Smooth muscle cell (in vitro differentiated cells): ENCODE measurements around the gene MATN3. TPM values are rescaled to one million over a fixed set of nuclear protein-coding genes. Genes with fewer than 3 reads are reported as not detected.

Experiments used
- DNase-seq: peaks from one replicate; lab custom pipeline; 2025; ENCODE audit not compliant: unreplicated experiment; lab: John Stamatoyannopoulos, UW
- H2AFZ ChIP-seq: fragments of 200-600 bp; sonication (generic); 2 replicates; pipeline ENCODE4 v1.6.0; 2016; ENCODE audit warnings: antibody characterized with exemption, low read depth, mild to moderate bottlenecking
- H3F3A ChIP-seq: fragments of 200-600 bp; sonication (generic); 2 replicates; pipeline ENCODE4 v1.6.0; 2017; ENCODE audit warnings: antibody characterized with exemption, low read depth
- H3K27ac ChIP-seq: fragments of 200-600 bp; sonication (generic); 2 replicates; pipeline ENCODE4 v1.5.1; 2016; ENCODE audit warnings: low read depth, mild to moderate bottlenecking
- H3K27me3 ChIP-seq: fragments of 200-600 bp; sonication (generic); 2 replicates; pipeline ENCODE4 v1.6.1; 2016; ENCODE audit warnings: low read depth, mild to moderate bottlenecking
- H3K36me3 ChIP-seq: fragments of 200-600 bp; sonication (generic); 2 replicates; pipeline ENCODE4 v1.5.1; 2016; ENCODE audit warnings: low read depth
- H3K4me1 ChIP-seq: fragments of 200-600 bp; sonication (generic); 2 replicates; pipeline ENCODE4 v1.5.1; 2016; ENCODE audit warnings: low read depth
- H3K4me2 ChIP-seq: fragments of 200-600 bp; sonication (generic); 2 replicates; pipeline ENCODE4 v1.6.0; 2016; ENCODE audit warnings: mild to moderate bottlenecking
- H3K4me3 ChIP-seq: fragments of 200-600 bp; sonication (generic); 2 replicates; pipeline ENCODE4 v1.5.1; 2016; ENCODE audit warnings: mild to moderate bottlenecking
- H3K79me2 ChIP-seq: fragments of 200-600 bp; sonication (generic); 2 replicates; pipeline ENCODE4 v1.6.0; 2016; ENCODE audit warnings: low read depth, mild to moderate bottlenecking
- H3K9ac ChIP-seq: fragments of 200-600 bp; sonication (generic); 2 replicates; pipeline ENCODE4 v1.6.0; 2016; ENCODE audit warnings: low read depth
- H3K9me3 ChIP-seq: fragments of 200-600 bp; sonication (generic); replicated peaks from 2 replicates; pipeline ENCODE4 v1.5.1; 2016; ENCODE audit warnings: low read depth
- H4K20me1 ChIP-seq: fragments of 200-600 bp; sonication (generic); 2 replicates; pipeline ENCODE4 v1.6.0; 2016; ENCODE audit warnings: low read depth
- WGBS: methylation state at CpG from one replicate; pipeline ENCODE4 v1.1.7; 2016; ENCODE audit warnings: low lambda C conversion rate; 5-methylcytosine and 5-hydroxymethylcytosine counted together
- polyA plus RNA-seq: library from polyadenylated mRNA; unstranded; fragments of >200 nt; fragmentation: Nextera tagmentation; extraction: Ambion mirVana; gene quantifications from 2 replicates; pipeline ENCODE4 v1.2.1, GENCODE V29; 2016
- total RNA-seq: library from RNA; depleted of rRNA; stranded (reverse); fragments of >200 nt; gene quantifications from 2 replicates; pipeline ENCODE4 v1.2.3, GENCODE V29; 2014
- TF ChIP-seq, protein P1 (sequence below): fragments of 200-600 bp; sonication (generic); IDR thresholded peaks from 2 replicates; pipeline ENCODE4 v1.5.1; 2017; ENCODE audit warnings: borderline replicate concordance, mild to moderate bottlenecking, antibody characterized with exemption; ENCODE audit not compliant: insufficient read depth, poor library complexity, severe bottlenecking

Gene MATN3
- total and polyA plus RNA-seq, 2 experiments from 2014 or later: 5.1 to 12.9 TPM

DNA sequence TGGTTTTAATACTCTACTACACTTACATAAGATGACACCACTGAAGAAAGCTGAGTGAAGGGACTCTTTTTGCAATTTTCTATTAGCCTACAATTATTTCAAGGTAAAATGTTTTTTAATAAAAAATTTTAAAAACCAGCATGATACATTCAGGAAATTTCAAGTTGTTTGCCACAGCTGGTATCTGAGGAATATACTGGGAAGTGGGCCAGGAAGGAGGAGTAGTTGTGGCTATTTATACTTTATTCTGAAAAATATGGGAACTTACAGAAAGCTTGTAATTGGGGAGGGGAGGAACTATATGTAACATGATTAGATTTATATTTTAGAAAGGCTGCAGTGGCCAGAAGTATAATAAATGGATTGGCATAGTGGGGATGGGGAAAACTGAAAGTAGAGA is 63.4 kb downstream of the MATN3 start:
- no peak overlapping the region for H3K4me2 ChIP-seq
- TF ChIP-seq, protein P1, sequence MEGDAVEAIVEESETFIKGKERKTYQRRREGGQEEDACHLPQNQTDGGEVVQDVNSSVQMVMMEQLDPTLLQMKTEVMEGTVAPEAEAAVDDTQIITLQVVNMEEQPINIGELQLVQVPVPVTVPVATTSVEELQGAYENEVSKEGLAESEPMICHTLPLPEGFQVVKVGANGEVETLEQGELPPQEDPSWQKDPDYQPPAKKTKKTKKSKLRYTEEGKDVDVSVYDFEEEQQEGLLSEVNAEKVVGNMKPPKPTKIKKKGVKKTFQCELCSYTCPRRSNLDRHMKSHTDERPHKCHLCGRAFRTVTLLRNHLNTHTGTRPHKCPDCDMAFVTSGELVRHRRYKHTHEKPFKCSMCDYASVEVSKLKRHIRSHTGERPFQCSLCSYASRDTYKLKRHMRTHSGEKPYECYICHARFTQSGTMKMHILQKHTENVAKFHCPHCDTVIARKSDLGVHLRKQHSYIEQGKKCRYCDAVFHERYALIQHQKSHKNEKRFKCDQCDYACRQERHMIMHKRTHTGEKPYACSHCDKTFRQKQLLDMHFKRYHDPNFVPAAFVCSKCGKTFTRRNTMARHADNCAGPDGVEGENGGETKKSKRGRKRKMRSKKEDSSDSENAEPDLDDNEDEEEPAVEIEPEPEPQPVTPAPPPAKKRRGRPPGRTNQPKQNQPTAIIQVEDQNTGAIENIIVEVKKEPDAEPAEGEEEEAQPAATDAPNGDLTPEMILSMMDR: no peak
- no peak for DNase-seq
- H3K9ac ChIP-seq: no peak overlapping the region
- H3K27me3 ChIP-seq: no peaks in the 10 kb centered on the region
- H3K4me1 ChIP-seq: no peaks in the 10 kb centered on the region
- H3K36me3 ChIP-seq: no peaks in the 10 kb centered on the region
- H3F3A ChIP-seq: no peaks in the 10 kb centered on the region
- no peaks in the 10 kb centered on the region for H3K79me2 ChIP-seq
- H3K27ac ChIP-seq: no peak overlapping the region
- H3K4me3 ChIP-seq: no peak overlapping the region
- no peak overlapping the region for H2AFZ ChIP-seq
- no peaks in the 10 kb centered on the region for H3K9me3 ChIP-seq
- no peaks in the 10 kb centered on the region for H4K20me1 ChIP-seq

DNA sequence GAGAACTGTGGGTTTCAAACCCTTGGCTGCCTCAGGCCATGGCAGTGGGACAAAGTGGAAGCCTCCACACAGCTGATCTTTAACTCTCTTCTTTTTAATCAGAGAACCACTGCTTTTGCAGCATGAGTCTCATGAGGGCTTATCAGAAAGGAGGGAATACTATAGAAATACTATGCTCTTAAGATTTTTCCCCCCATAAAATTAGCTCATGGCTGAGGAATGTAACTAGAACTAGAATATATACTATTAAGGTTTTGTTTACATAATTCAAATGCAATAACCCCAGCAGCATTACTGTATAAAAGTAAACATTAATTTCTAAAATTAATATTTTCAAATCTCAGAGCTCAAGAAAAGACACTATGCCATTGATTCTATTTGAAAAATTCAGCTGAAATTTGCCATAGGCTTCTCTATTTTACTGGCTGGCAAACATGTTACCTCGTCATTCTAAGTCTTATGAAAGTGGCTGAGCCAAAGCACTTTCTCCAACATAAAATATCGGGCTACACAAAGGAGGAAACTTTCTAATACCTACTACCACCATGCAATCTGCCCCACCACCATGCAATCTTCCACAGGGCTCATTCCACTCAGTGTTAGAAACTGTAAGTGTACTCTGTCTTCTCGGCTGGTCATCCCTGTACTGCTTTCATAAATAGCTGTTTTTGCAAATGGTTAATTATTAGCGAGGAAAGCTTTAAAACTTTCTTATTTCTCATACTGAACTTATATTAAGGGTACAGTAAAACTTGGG is 65.1 kb downstream of the MATN3 start:
- TF ChIP-seq, protein P1: no peak
- Histone ChIP-seq H3K4me3 (no peak overlapping the region), H3K27me3 (no peaks in the 10 kb centered on the region), H3K4me1 (no peaks in the 10 kb centered on the region), H3K9ac (no peak overlapping the region), H3K79me2 (no peaks in the 10 kb centered on the region), H3K4me2 (no peak overlapping the region), H3F3A (no peaks in the 10 kb centered on the region), H2AFZ (no peak overlapping the region), H3K27ac (no peak overlapping the region), H3K9me3 (no peaks in the 10 kb centered on the region), H3K36me3 (no peaks in the 10 kb centered on the region), H4K20me1 (no peaks in the 10 kb centered on the region)
- WGBS: 95% methylated on average over 4 of the region's 4 CpGs
- no peak for DNase-seq

DNA sequence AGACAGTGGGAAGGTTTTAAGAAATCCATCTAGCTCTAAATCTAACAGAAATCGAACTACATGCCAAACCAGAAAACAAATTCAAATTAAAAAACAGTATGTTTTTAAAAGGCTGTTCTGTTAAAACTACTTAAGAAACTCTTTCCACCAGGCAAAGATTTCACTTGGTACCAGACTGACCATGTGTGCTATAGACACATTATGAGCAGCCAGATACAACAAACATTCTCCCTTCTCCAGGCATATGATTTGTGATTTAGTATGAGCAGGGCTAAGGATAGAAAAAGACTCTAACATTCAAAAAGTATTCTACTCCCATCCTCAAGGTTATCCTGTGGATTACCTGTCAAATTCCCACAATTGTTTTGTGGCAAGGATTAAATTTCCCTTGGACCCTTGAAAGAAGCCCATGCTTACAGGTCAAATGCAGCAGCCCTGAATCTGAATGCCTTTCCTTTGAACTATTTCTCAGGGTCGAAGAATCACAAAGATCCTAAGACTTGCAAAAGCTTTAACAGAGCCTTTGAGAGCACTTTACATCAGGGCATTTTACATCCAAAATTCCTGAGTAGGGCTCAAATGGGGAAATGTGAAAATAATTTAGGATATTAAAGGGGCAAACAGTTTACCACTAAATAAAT is 68.1 kb downstream of the MATN3 start:
- Histone ChIP-seq H3K27me3 (no peaks in the 10 kb centered on the region), H3K36me3 (no peaks in the 10 kb centered on the region), H3K79me2 (no peaks in the 10 kb centered on the region), H3K4me3 (no peak overlapping the region), H3K4me1 (no peaks in the 10 kb centered on the region), H2AFZ (no peak overlapping the region), H3F3A (no peaks in the 10 kb centered on the region), H3K4me2 (no peak overlapping the region), H3K9ac (no peak overlapping the region), H3K27ac (no peak overlapping the region), H4K20me1 (no peaks in the 10 kb centered on the region), H3K9me3 (no peaks in the 10 kb centered on the region)
- no peak for DNase-seq
- TF ChIP-seq, protein P1: no peak
- WGBS: 52% methylated on average over 2 of the region's 2 CpGs
